Loucy (cell line): ENCODE results near the gene TNFRSF8.
"Not testable (repeated sequence)": the region's sequence is repeated elsewhere in the genome, so short reads cannot be mapped to it uniquely, and the experiment has no call there.

Experiments used
- CTCF ChIP-seq: fragments of 200-600 bp; sonication (generic); conservative IDR thresholded peaks from 2 replicates; pipeline ENCODE4 v1.5.1; 2014; ENCODE audit warnings: mild to moderate bottlenecking, antibody characterized with exemption, low read length
- EZH2phosphoT487 ChIP-seq: fragments of 200-600 bp; IDR thresholded peaks from 2 replicates; pipeline ENCODE4 v1.6.1; 2018; ENCODE audit warnings: antibody characterized with exemption, mild to moderate bottlenecking, moderate library complexity, borderline replicate concordance

GRCh38 chr1:12101120-12101519 lies 38.0 kb downstream of the TNFRSF8 start:
- TF ChIP-seq CTCF, EZH2phosphoT487: not testable (repeated sequence)
